HepG2 (cell line): ENCODE data around the gene HSD11B2. TPM values are rescaled to one million over a fixed set of nuclear protein-coding genes. Genes with fewer than 3 reads are reported as not detected.
"Not testable (repeated sequence)": the region's sequence is repeated elsewhere in the genome, so short reads cannot be mapped to it uniquely, and the experiment has no call there.

Source experiments
- ATAC-seq: fragments of 200-7000 bp; cut with Tn5 transposase; 3 replicates; pipeline ENCODE4 v1.9.1; 2020; ENCODE audit warnings: mild to moderate bottlenecking, moderate library complexity
- BruUV-seq: library from RNA; stranded (reverse); fragments of 400-500 nt; replicated peaks from 2 replicates; lab custom pipeline; 2021; lab: Mats Ljungman, UMichigan
- CTCF ChIA-PET: fragments of 300-600 bp; formaldehyde crosslinking; extraction: SDS; loops from one replicate; lab custom pipeline; 2021; ENCODE audit warnings: low total read pairs, inconsistent platforms, low intra/inter-chr PET ratio; lab: Yijun Ruan, JAX
- POLR2A ChIA-PET: fragments of 350-600 bp; sonication (Branson Sonifier 250); formaldehyde crosslinking; loops from one replicate; lab custom pipeline; 2020; ENCODE audit warnings: antibody characterized with exemption, inconsistent platforms; lab: Yijun Ruan, JAX
- DNase-seq: peaks from one replicate; pipeline ENCODE4 v3.0.0-alpha.2; 2015; ENCODE audit warnings: low spot score
- FAIRE-seq: peaks from 3 replicates; lab custom pipeline; 2011; peaks lifted over from hg19 to GRCh38; lab: Jason Lieb, UNC
- H2AFZ ChIP-seq: one replicate; pipeline ENCODE4 v1.6.1; 2011; ENCODE audit warnings: low read length, inconsistent platforms
- H3K27ac ChIP-seq: fragments of 300-600 bp; 3 replicates; pipeline ENCODE4 v1.8.0; 2011; ENCODE audit warnings: mixed run types, mild to moderate bottlenecking, mixed read lengths, low read length, inconsistent platforms; ENCODE audit not compliant: insufficient read depth; ENCODE audit errors: extremely low read length
- H3K27me3 ChIP-seq, 2 experiments: fragments of 200-600 bp in 1 of 2; 2 replicates in 1 of 2; 3 replicates in 1 of 2; pipeline versions ENCODE4 v1.6.0 to v1.8.0; 2011; ENCODE audit warnings: low read length in 2 of 2, mild to moderate bottlenecking in 2 of 2, moderate library complexity in 2 of 2, inconsistent platforms in 1 of 2; ENCODE audit not compliant: insufficient read depth in 2 of 2, control insufficient read depth in 1 of 2
- H3K36me3 ChIP-seq, 2 experiments: fragments of 200-600 bp in 1 of 2; replicated peaks in 1 of 2; 2 replicates in 1 of 2; 3 replicates in 1 of 2; pipeline versions ENCODE4 v1.5.1 to v1.8.0; 2011; ENCODE audit warnings: low read length in 2 of 2, inconsistent platforms in 1 of 2; ENCODE audit not compliant: insufficient read depth in 2 of 2, control insufficient read depth in 1 of 2
- H3K4me1 ChIP-seq: 2 replicates; pipeline ENCODE4 v1.5.1; 2012; ENCODE audit warnings: low read length, inconsistent platforms; ENCODE audit not compliant: insufficient read depth
- H3K4me2 ChIP-seq: 2 replicates; pipeline ENCODE4 v1.6.0; 2011; ENCODE audit warnings: low read depth, low read length, inconsistent platforms
- H3K4me3 ChIP-seq, 3 experiments: fragments of 200-600 bp in 1 of 3; sonication (generic), shearing (Covaris generic) in 1 of 3; replicated peaks in 1 of 3; 2 replicates each; pipeline ENCODE4 v1.5.1; 2011 to 2016; ENCODE audit warnings: low read length in 3 of 3, inconsistent platforms in 2 of 3, low read depth in 2 of 3, mild to moderate bottlenecking in 2 of 3, control low read depth in 1 of 3, mixed read lengths in 1 of 3; ENCODE audit not compliant: insufficient read depth in 1 of 3
- H3K79me2 ChIP-seq: one replicate; pipeline ENCODE4 v1.6.1; 2011; ENCODE audit warnings: low read length, inconsistent platforms; ENCODE audit not compliant: insufficient read depth
- H3K9ac ChIP-seq: 2 replicates; pipeline ENCODE4 v1.6.0; 2011; ENCODE audit warnings: mild to moderate bottlenecking, low read depth, low read length, inconsistent platforms; ENCODE audit not compliant: insufficient read depth
- H3K9me3 ChIP-seq: 2 replicates; pipeline ENCODE4 v1.5.1; 2012; ENCODE audit warnings: mild to moderate bottlenecking, low read length
- H4K20me1 ChIP-seq: 2 replicates; pipeline ENCODE4 v1.6.0; 2011; ENCODE audit warnings: inconsistent platforms, mild to moderate bottlenecking, low read length, moderate library complexity; ENCODE audit not compliant: insufficient read depth
- EED ChIP-seq: sonication (generic); formaldehyde crosslinking; IDR thresholded peaks from 2 replicates; pipeline ENCODE4 v1.5.0; 2020; ENCODE audit warnings: mild to moderate bottlenecking, missing genetic modification reagents
- MAFG ChIP-seq: sonication (generic); formaldehyde crosslinking; IDR thresholded peaks from 2 replicates; pipeline ENCODE4 v1.5.1; 2020; ENCODE audit warnings: mild to moderate bottlenecking, missing genetic modification reagents
- MED13 ChIP-seq: sonication (generic); formaldehyde crosslinking; IDR thresholded peaks from 2 replicates; pipeline ENCODE4 v1.5.0; 2020; ENCODE audit warnings: missing genetic modification reagents
- POLR2A ChIP-seq, 2 experiments: IDR thresholded peaks; 2 replicates each; pipeline ENCODE4 v1.6.1; 2011; ENCODE audit warnings: low read depth in 2 of 2, low read length in 2 of 2, mild to moderate bottlenecking in 1 of 2, moderate library complexity in 1 of 2; ENCODE audit not compliant: insufficient read depth in 1 of 2
- SIN3B ChIP-seq: fragments of 150-350 bp; IDR thresholded peaks from 2 replicates; pipeline ENCODE4 v1.6.1; 2014; ENCODE audit warnings: low read length
- ZFP1 ChIP-seq: IDR thresholded peaks from 2 replicates; pipeline ENCODE4 v1.6.1; 2016
- ZNF225 ChIP-seq: sonication (generic); formaldehyde crosslinking; IDR thresholded peaks from 2 replicates; pipeline ENCODE4 v1.4.0; 2020; ENCODE audit warnings: mild to moderate bottlenecking, missing genetic modification reagents
- ZNF350 ChIP-seq: sonication (generic); formaldehyde crosslinking; IDR thresholded peaks from 2 replicates; pipeline ENCODE4 v1.4.0; 2020; ENCODE audit warnings: mild to moderate bottlenecking, low read depth, missing genetic modification reagents, borderline replicate concordance
- ZNF652 ChIP-seq: IDR thresholded peaks from 2 replicates; pipeline ENCODE4 v1.6.1; 2016; ENCODE audit warnings: low read depth, borderline replicate concordance
- ZNF772 ChIP-seq: sonication (generic); formaldehyde crosslinking; IDR thresholded peaks from 2 replicates; pipeline ENCODE4 v1.5.0; 2020; ENCODE audit warnings: mild to moderate bottlenecking, missing genetic modification reagents
- WGBS: methylation state at CpG from one replicate; pipeline ENCODE4 v1.1.6; 2017; ENCODE audit warnings: low lambda C conversion rate; 5-methylcytosine and 5-hydroxymethylcytosine counted together
- in situ Hi-C: cut with HindIII; loops from 2 replicates; pipeline ENCODE4 v1.10.0; 2017; ENCODE audit warnings: low pct_unique_long_range_greater_than_20kb; ENCODE audit not compliant: extremely low pct_ligation_motif_present
- intact Hi-C: fragments of 100-400 bp; cut with micrococcal nuclease; formaldehyde crosslinking; loops from one replicate; pipeline ENCODE4 v1.10.0; 2022; ENCODE audit not compliant: unreplicated experiment
- polyA plus RNA-seq, 8 experiments: library from polyadenylated mRNA; depleted of rRNA in 3 of 8; stranded (reverse) in 7 of 8; unstranded in 1 of 8; fragments of >200 nt; fragmentation: Illumina TruSeq in 4 of 8; extraction: Trizol in 4 of 8; gene quantifications; 2 replicates each; pipeline versions ENCODE4 v1.2.1 to v1.2.3, GENCODE V29; 2011 to 2016; ENCODE audit warnings: low read depth in 4 of 8, missing spikeins in 1 of 8, mixed read lengths in 1 of 8; ENCODE audit not compliant: insufficient read depth in 1 of 8
- total RNA-seq, 5 experiments: library from RNA; depleted of rRNA; stranded (reverse); fragments of >200 nt; fragmentation: Illumina TruSeq; extraction: Trizol; gene quantifications; 2 replicates each; pipeline ENCODE4 v1.2.3, GENCODE V29; 2016; ENCODE audit warnings: low read depth in 1 of 5
- TF ChIP-seq, protein P1 (sequence below): sonication (generic); formaldehyde crosslinking; IDR thresholded peaks from 2 replicates; pipeline ENCODE4 v1.4.0; 2020; ENCODE audit warnings: missing genetic modification reagents, borderline replicate concordance

Gene HSD11B2
- total and polyA plus RNA-seq, 2 of the 13 experiments (the other 11 are each of a cell fraction or from before 2014, with no cell fraction given), result 8.9 to 13.6 TPM

- in situ Hi-C loops, FAIRE-seq, H3K9me3 ChIP-seq, H3K27ac ChIP-seq, ATAC-seq, H3K36me3 ChIP-seq, H4K20me1 ChIP-seq, intact Hi-C loops, H3K79me2 ChIP-seq, DNase-seq: not testable (repeated sequence)
- H3K4me1 ChIP-seq, result peaks cover 46% of the 10 kb centered on the region
- 91% methylated on average over 19 of the region's 19 CpGs for whole genome bisulfite sequencing
- H3K4me2 ChIP-seq, result peak overlapping the region; percentile 95
- peak overlapping the region; percentile 54 to 78 (median 76); a peak in 5 of 6 replicates for H3K4me3 ChIP-seq
- CTCF ChIA-PET, result interaction anchor here (2.3 kb wide), 1 partner anchor 136 kb away, joined by 7 read pairs; the partner anchor contains the start of gene PLEKHG4
- H3K9ac ChIP-seq, result peak overlapping the region; percentile 69
- peaks cover 0 to 15% of the 10 kb centered on the region in 2 experiments; a peak in 2 of 5 replicates for H3K27me3 ChIP-seq
- TSS peak; percentile 62 for BruUV-seq
- TF ChIP-seq ZNF350 (CRISPR knock-in tag), result peak; percentile 5; the same call in 1 of the 2 replicates
- TF ChIP-seq, all 625 proteins: peak for 1; not testable (repeated sequence) for 624
- POLR2A ChIA-PET, result interaction anchor here (1.1 kb wide), 1 partner anchor 16 kb away, joined by 3 read pairs; the partner anchor contains the start of gene HSD11B2
- peak overlapping the region; percentile 57 for H2AFZ ChIP-seq
These were observed 15.5 kb upstream of the HSD11B2 start for GRCh38 chr16:67415421-67415820.

DNA sequence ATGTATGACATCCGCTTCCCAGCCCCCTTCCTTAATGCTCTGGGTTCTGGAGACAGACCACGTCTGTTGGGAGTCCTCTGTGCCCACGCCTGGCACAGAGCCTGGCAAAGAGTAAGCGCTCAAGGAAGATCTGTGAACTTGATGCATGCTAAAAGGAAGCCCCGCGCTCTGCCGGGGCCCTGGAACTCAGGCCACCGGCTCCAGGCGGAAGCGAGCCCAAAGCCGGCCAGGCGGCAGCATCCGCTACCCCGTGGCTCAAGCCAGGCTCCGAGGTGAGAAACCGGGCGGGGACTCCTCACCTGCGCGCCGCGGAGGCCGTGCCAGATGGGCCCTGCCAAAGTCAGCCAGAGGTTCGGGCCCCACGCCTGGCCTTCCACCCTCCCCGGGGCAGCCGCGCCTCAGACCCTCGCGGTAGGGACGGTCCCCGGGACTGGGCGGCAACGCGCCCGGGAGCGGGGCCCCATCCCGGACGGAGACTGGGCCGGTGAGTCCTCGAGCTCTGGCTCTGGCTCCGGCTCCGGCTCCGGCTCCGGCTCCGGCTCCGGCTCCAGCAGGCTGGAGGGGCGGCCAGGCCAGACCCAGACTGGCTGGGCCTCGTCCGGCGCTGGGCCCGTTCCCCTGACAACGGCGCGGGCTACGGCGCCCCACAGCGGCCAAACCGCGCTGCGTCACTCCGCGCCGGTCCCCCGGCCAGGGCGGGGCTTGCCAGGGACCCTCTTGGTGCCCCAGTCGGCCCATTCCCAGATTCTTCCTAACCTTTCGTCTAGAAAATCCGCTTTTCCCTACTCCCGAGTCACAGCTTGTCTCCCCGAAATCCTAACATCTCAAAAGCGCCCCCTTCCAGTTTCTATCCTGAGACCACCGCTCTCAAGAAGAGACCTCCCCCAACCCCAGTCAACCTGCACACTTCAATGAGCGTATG, 14.8 kb upstream of the HSD11B2 start, which contains the start of gene ZDHHC1:
Gene ZDHHC1, minus strand, starts transcription at position 606 of the 922 bp plus-strand sequence. CDS start 8,702 bp downstream, outside the sequence.
- DNase-seq (no peak), FAIRE-seq (no peak), ATAC-seq (peak; percentile 90)
- Histone ChIP-seq H3K9ac (peak within 1 kb of the TSS; percentile 69), H3K36me3 (no peaks in the 10 kb centered on the region), H3K79me2 (no peaks in the 10 kb centered on the region), H3K9me3 (no peaks in the 10 kb centered on the region), H2AFZ (peak within 1 kb of the TSS; percentile 57), H3K27me3 (peaks cover 0 to 15% of the 10 kb centered on the region in 2 experiments; a peak in 2 of 5 replicates), H3K27ac (no peak within 1 kb of the TSS), H3K4me3 (peak within 1 kb of the TSS; percentile 54 to 78 (median 76)), H4K20me1 (no peaks in the 10 kb centered on the region), H3K4me2 (peak within 1 kb of the TSS; percentile 95), H3K4me1 (peaks cover 40% of the 10 kb centered on the region)
- ChIA-PET POLR2A (interaction anchor here (1.2 kb wide), 1 partner anchor 30 kb away, joined by 3 read pairs; no protein-coding TSS in a partner anchor), CTCF (interaction anchor here (2.3 kb wide), 1 partner anchor 137 kb away, joined by 7 read pairs; the partner anchor contains the start of gene PLEKHG4)
- WGBS, result 11% methylated on average over 24 of the region's 73 CpGs
- intact Hi-C loops (loop anchor here (2.0 kb wide), 1 partner anchor 89 kb away; the partner anchor contains the start of genes KCTD19 and LRRC36), in situ Hi-C loops (no loop called here)
- BruUV-seq, result no TSS peak
- no peak for TF ChIP-seq EED (CRISPR knock-in tag)
- TF ChIP-seq POLR2A (IDR thresholded peaks at IDR 0.05; ENCODE audit: insufficient read depth in 1 of 2, low read depth in 2 of 2, low read length in 2 of 2), result no peak
- TF ChIP-seq SIN3B, result no peak
- TF ChIP-seq ZNF772, result peak; percentile 76
- no peak for TF ChIP-seq ZNF652 (CRISPR knock-in tag)
- TF ChIP-seq ZNF225 (CRISPR knock-in tag), result peak; percentile 65; the same call in 1 of the 2 replicates
- TF ChIP-seq MED13 (CRISPR knock-in tag), result peak; percentile 55
- no peak for TF ChIP-seq ZFP1
- TF ChIP-seq, protein P1, sequence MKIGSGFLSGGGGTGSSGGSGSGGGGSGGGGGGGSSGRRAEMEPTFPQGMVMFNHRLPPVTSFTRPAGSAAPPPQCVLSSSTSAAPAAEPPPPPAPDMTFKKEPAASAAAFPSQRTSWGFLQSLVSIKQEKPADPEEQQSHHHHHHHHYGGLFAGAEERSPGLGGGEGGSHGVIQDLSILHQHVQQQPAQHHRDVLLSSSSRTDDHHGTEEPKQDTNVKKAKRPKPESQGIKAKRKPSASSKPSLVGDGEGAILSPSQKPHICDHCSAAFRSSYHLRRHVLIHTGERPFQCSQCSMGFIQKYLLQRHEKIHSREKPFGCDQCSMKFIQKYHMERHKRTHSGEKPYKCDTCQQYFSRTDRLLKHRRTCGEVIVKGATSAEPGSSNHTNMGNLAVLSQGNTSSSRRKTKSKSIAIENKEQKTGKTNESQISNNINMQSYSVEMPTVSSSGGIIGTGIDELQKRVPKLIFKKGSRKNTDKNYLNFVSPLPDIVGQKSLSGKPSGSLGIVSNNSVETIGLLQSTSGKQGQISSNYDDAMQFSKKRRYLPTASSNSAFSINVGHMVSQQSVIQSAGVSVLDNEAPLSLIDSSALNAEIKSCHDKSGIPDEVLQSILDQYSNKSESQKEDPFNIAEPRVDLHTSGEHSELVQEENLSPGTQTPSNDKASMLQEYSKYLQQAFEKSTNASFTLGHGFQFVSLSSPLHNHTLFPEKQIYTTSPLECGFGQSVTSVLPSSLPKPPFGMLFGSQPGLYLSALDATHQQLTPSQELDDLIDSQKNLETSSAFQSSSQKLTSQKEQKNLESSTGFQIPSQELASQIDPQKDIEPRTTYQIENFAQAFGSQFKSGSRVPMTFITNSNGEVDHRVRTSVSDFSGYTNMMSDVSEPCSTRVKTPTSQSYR, result no peak
- 0 out of 2 replicates have a peak, but pooled peaks have one; percentile 41 for TF ChIP-seq MAFG (CRISPR knock-in tag)
